Measurements from ENCODE around the gene TULP1.

- TF ChIP-seq POLR2A (IDR thresholded peaks at IDR 0.05; ENCODE audit: low read depth) (no peak), POLR2AphosphoS5 (IDR thresholded peaks at IDR 0.05) (no peak)
These were observed 40.8 kb downstream of the TULP1 start for GRCh38 chr6:35471836-35472345.
